ENCODE measurements around the gene ADAMTS9.

DNA sequence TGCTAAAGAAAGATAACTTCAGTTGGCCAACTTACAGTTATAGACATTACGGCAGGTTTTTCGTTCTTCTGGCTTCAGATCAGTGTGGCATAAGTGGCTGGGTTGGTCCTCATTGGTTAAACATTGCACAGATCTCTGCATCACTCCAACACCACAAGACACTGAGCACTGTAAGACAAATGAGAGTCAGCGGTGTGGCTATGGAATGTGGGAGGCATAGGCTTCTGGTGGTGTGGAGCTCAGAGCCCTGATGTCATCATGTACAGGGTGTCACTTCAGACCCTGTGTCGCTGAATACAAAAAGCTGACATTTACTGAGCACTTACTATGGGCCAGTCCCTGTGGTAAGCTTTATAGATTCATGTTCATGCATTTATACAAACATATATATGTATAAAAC is 146.0 kb downstream of the ADAMTS9 start:
- TF ChIP-seq CTCF (IDR thresholded peaks at IDR 0.05; ENCODE audit: insufficient read depth, low read length, poor library complexity, severe bottlenecking) (no peak), EZH2phosphoT487 (conservative IDR thresholded peaks at IDR 0.05; ENCODE audit: low read length) (no peak)

Measured in SU-DHL-6 (cell line).